Right lobe of liver (tissue), 6 donors: ENCODE results near the gene LDLRAD4. TPM values are rescaled to one million over a fixed set of nuclear protein-coding genes. Genes with fewer than 3 reads are reported as not detected.
"Not testable (repeated sequence)": the region's sequence is repeated elsewhere in the genome, so short reads cannot be mapped to it uniquely, and the experiment has no call there.

Experiments used
- ATAC-seq, 4 donors: fragments of 200-7000 bp; cut with Tn5 transposase; one replicate each; pipeline ENCODE4 v1.9.1; 2020; ENCODE audit warnings: mild to moderate bottlenecking in 4 of 4, moderate library complexity in 4 of 4
- DNase-seq, 3 donors: peaks; one replicate each; pipeline ENCODE4 v3.0.0-alpha.2; 2020
- H3K27ac ChIP-seq, 3 donors: fragments of 200-600 bp; one replicate each; pipeline ENCODE4 v1.8.0; 2022
- H3K27me3 ChIP-seq, 2 donors: fragments of 200-600 bp; one replicate each; pipeline ENCODE4 v1.8.0; 2022
- H3K36me3 ChIP-seq, 4 donors: fragments of 200-600 bp; sonication (generic) in 1 of 4; one replicate each; pipeline versions ENCODE4 v1.5.1 to v1.8.0; 2017 to 2022; ENCODE audit warnings: control low read depth in 1 of 4
- H3K4me1 ChIP-seq, 4 donors: fragments of 200-600 bp; sonication (generic) in 1 of 4; one replicate each; pipeline versions ENCODE4 v1.5.1 to v1.8.0; 2017 to 2022; ENCODE audit warnings: control low read depth in 1 of 4
- H3K4me3 ChIP-seq, 3 donors: fragments of 200-600 bp; one replicate each; pipeline ENCODE4 v1.8.0; 2022
- H3K9me3 ChIP-seq, 4 donors: fragments of 200-600 bp; sonication (generic) in 1 of 4; one replicate each; pipeline versions ENCODE4 v1.5.1 to v1.8.0; 2017 to 2022; ENCODE audit warnings: control low read depth in 1 of 4
- POLR2A ChIP-seq: fragments of 450-650 bp; IDR thresholded peaks from one replicate; pipeline ENCODE4 v1.6.1; 2017; ENCODE audit warnings: antibody characterized with exemption, mild to moderate bottlenecking
- WGBS: methylation state at CpG from one replicate; pipeline ENCODE4 v1.1.6; 2018; ENCODE audit warnings: low coverage, low lambda C conversion rate; ENCODE audit not compliant: insufficient coverage; ENCODE audit errors: missing lambda C conversion rate; 5-methylcytosine and 5-hydroxymethylcytosine counted together
- intact Hi-C, 2 donors: fragments of 100-400 bp; cut with DNase I; formaldehyde crosslinking; loops; one replicate each; pipeline versions ENCODE4 v1.11.2 to v1.14.1; 2022
- total RNA-seq, 6 experiments: library from RNA; depleted of rRNA in 2 of 6; stranded (reverse); fragments of >200 nt in 2 of 6; fragmentation: NEBNext Ultra II Directional in 3 of 6; extraction: Animal tissue kit (Norgen Biotek cat#: 25700) in 3 of 6; gene quantifications; one replicate each; pipeline versions ENCODE4 v1.1.0 to v1.2.4, GENCODE V29; 2016 to 2023
- TF ChIP-seq, protein P1 (sequence below), 4 donors: fragments of 200-600 bp in 3 of 4; fragments of 450-650 bp in 1 of 4; IDR thresholded peaks; one replicate each; pipeline versions ENCODE4 v1.5.1 to v1.8.0; 2016 to 2022; ENCODE audit warnings: antibody characterized with exemption in 4 of 4, mild to moderate bottlenecking in 2 of 4
- donor health status: DM: no; HTN: yes; CAD: no.
- donor health status: DM: no; HTN: no; CAD: no.
- donor health status: DM: no; HTN: no; CAD: no.
- donor health status: DM: no; HTN: yes; CAD: no.
- donor health status: DM: no; HTN: yes; CAD: no.

The LDLRAD4 gene
- total RNA-seq, 6 experiments from 2014 or later: 10.6 to 66.4 (median 18.7) TPM

DNA sequence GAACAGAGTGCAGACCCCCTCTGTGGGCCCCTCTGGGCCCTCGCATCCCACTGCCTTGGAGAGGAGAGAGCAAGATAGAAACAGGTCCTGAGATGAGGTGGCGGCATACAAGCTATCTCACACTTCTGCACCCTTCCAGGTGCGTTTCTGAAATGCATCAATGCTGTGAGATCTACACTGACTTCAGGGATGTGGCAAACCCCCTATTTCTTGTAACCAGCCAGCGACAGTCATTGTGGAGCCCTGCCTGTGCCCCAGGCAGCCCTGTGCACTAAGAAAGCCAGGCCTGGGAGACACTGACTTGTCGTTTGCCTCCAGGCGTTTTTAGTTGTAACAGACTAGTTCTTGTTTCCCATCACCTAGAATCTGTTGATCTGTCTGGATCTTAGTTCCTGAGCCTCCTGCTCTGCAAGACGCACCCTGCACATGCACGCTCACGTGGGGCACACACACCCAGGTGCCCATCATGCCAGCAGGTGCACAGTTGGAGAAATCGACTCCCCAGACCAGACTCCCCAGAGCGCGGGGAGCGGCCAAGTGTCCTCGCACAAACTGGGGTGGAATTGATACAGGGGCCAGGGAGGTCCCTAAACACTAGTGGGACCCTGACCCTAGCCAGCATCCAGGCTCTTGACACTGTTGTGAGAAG is 269.8 kb downstream of the LDLRAD4 start:
- no peaks in the 10 kb centered on the region for H3K9me3 ChIP-seq
- H3K4me3 ChIP-seq: no peak overlapping the region
- no peaks in the 10 kb centered on the region for H3K4me1 ChIP-seq
- no peak for ATAC-seq
- TF ChIP-seq, protein P1, sequence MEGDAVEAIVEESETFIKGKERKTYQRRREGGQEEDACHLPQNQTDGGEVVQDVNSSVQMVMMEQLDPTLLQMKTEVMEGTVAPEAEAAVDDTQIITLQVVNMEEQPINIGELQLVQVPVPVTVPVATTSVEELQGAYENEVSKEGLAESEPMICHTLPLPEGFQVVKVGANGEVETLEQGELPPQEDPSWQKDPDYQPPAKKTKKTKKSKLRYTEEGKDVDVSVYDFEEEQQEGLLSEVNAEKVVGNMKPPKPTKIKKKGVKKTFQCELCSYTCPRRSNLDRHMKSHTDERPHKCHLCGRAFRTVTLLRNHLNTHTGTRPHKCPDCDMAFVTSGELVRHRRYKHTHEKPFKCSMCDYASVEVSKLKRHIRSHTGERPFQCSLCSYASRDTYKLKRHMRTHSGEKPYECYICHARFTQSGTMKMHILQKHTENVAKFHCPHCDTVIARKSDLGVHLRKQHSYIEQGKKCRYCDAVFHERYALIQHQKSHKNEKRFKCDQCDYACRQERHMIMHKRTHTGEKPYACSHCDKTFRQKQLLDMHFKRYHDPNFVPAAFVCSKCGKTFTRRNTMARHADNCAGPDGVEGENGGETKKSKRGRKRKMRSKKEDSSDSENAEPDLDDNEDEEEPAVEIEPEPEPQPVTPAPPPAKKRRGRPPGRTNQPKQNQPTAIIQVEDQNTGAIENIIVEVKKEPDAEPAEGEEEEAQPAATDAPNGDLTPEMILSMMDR (IDR thresholded peaks at IDR 0.05): no peak
- TF ChIP-seq POLR2A: no peak
- no peak overlapping the region for H3K27ac ChIP-seq
- no peaks in the 10 kb centered on the region for H3K36me3 ChIP-seq
- H3K27me3 ChIP-seq: no peaks in the 10 kb centered on the region
- no peak for DNase-seq
- WGBS: 88% methylated on average over 6 of the region's 14 CpGs
- intact Hi-C loops: no loop called here

DNA sequence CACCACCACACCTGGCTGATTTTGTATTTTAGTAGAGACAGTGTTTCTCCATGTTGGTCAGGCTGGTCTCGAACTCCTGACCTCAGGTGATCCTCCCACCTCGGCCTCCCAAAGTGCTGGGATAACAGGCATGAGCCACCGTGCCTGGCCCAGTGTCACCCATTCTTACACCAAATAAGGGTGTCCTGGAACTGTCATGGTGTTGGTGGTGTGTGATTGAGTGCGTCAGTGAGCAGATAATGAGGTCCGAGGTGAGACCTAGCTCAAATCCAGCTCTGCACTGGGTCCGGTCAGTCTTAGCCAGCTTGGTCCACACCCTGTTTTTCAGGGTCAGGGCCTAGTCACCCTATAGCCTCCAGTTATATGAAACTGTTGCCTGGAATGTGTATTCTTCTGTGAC is 270.7 kb downstream of the LDLRAD4 start:
- H3K27me3 ChIP-seq, H3K4me1 ChIP-seq, ATAC-seq, DNase-seq, H3K9me3 ChIP-seq, H3K4me3 ChIP-seq, H3K27ac ChIP-seq, intact Hi-C loops, H3K36me3 ChIP-seq: not testable (repeated sequence)
- 91% methylated on average over 4 of the region's 6 CpGs for WGBS

DNA sequence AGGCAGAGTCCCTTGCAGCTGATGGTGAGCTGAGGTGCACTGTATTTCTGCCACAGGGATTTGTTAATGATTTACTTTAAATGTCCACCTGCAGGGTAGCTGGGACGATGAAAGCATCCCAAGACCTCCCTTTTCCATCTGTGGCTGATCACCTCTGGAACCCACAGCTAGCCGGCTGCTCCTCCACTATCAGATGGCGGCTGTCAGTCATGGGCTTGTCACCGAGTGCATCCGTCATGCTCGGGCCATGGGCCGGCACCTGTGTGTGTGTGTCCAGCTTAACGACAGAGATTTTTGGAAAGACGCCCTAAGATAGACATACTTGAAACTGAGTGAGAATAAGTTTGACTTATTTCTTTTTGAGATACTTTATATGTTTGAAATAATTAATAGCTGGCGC is 272.6 kb downstream of the LDLRAD4 start:
- H3K27ac ChIP-seq: no peak overlapping the region
- intact Hi-C loops: no loop called here
- H3K4me1 ChIP-seq: no peaks in the 10 kb centered on the region
- WGBS: 82% methylated on average over 8 of the region's 10 CpGs
- DNase-seq (no peak), ATAC-seq (peak in 1 of 4 donors; percentile 19)
- H3K4me3 ChIP-seq: no peak overlapping the region
- no peaks in the 10 kb centered on the region for H3K27me3 ChIP-seq
- TF ChIP-seq, protein P1 (IDR thresholded peaks at IDR 0.05): no peak
- TF ChIP-seq POLR2A: no peak
- H3K9me3 ChIP-seq: no peaks in the 10 kb centered on the region
- H3K36me3 ChIP-seq: no peaks in the 10 kb centered on the region

DNA sequence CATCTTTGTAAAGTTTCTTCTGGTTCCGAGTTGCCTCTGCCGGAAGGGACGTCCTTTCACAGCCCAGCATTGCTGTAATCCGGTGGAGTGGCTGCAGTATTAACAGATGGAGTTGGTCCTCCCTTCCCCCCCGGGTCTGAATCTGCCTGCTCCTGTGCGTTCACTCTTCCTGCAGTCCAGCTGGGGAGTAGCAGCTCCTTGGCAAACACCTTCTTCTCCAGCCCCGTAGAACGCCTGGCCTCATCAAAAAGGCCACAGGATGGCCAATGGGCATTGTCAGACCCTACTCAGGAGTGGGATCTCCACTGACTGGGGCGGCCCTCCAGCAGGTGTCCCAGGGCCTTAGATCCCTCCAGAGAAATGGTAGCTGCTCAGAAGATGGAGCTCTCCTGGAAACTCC is 273.8 kb downstream of the LDLRAD4 start:
- Histone ChIP-seq H3K4me3 (no peak overlapping the region), H3K4me1 (no peaks in the 10 kb centered on the region), H3K9me3 (no peaks in the 10 kb centered on the region), H3K27ac (no peak overlapping the region), H3K27me3 (no peaks in the 10 kb centered on the region), H3K36me3 (no peaks in the 10 kb centered on the region)
- DNase-seq (no peak), ATAC-seq (no peak)
- no peak for TF ChIP-seq POLR2A
- TF ChIP-seq, protein P1 (IDR thresholded peaks at IDR 0.05): no peak
- 100% methylated on average over 2 of the region's 9 CpGs for WGBS
- intact Hi-C loops: no loop called here

DNA sequence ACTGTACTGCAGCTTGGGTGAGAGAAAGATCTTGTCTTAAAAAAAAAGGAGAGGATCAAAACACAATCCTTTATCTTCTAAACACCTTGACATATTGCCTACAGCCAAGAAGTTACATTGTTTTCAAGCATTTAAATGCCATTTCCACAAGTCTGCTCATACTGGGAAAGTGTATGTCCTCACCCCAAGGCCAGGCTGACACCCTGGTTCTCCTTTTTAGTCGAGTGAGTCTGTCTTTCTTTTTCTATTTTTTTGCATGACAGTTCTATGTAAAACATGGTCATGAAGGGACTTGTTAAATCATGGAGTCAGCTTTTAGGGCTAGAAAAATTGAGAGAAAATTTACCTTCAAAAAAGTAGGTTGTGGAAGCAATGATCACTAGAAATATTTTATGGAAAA is 274.5 kb downstream of the LDLRAD4 start:
- H3K27me3 ChIP-seq: no peaks in the 10 kb centered on the region
- WGBS: 44% methylated on average over 1 of the region's 1 CpG
- intact Hi-C loops: no loop called here

More for the DNA sequence above, 274.5 kb downstream of the LDLRAD4 start:
- TF ChIP-seq POLR2A: no peak
- TF ChIP-seq, protein P1 (IDR thresholded peaks at IDR 0.05): no peak
- no peaks in the 10 kb centered on the region for H3K36me3 ChIP-seq
- H3K4me1 ChIP-seq: no peaks in the 10 kb centered on the region
- DNase-seq (no peak), ATAC-seq (no peak)
- H3K27ac ChIP-seq: no peak overlapping the region
- no peaks in the 10 kb centered on the region for H3K9me3 ChIP-seq
- H3K4me3 ChIP-seq: no peak overlapping the region
